ENCODE data around the gene LRRC73.
"Not testable (repeated sequence)": the region's sequence is repeated elsewhere in the genome, so short reads cannot be mapped to it uniquely, and the experiment has no call there.

Gene LRRC73, protein sequence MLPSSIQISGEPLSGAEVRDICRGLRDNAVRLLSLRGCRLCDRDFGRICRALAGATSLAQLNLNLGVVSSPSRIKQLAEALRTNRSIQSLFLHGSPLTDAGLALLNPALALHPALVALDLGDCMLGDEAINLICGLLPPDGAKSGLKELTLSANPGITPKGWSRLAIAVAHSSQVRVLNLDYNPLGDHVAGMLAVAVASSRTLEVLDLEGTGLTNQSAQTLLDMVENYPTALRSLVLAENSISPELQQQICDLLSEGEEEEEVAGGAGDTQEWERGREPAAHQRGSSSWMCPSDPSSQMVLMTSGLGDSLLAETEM

DNA sequence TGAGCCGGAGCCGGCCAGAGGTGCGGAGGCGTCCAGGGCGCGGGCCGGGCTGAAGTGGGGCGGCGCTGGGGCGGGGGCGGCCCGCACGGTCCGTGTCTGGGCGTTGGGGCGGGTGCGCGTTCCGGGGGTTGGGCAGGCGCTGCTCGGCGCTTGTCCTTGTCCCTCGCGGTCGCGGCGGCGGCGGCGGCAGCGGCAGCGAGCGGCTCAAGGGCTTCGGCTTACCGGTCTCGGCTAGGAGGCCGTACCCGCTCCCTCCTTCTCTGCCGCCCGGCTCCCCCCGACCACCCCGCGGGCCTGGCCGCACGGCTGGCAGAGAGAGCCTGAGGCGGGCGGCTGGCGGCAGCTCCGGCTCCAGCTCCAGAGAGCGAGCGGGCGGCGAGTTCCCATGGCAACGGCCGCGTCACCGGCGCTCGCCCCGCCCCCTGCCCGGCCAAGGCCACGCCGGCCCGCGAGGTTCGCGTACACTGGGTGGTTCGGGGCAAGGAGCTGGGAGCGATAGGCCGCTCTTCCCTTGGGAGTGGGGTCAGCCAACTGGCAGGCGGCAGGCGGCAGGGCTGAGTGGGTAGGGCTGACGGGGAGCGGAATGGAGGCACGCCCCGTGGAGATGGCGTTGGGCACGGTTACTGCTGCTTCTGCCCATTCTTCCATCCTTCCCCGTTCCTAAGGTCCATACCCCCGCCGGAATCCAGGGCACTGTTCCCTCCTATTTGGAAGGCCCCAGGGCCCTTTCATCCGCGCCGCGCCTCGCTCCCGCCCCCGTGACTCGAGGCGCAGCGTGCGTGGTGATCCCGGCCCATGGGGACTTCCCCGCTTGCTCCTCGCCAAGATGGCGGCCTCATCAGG, at the start of gene LRRC73:
Gene LRRC73, minus strand, starts transcription at position 363 of the 843 bp plus-strand sequence. CDS start 561 bp downstream, outside the sequence.
- peak; percentile 82 for DNase-seq

DNA sequence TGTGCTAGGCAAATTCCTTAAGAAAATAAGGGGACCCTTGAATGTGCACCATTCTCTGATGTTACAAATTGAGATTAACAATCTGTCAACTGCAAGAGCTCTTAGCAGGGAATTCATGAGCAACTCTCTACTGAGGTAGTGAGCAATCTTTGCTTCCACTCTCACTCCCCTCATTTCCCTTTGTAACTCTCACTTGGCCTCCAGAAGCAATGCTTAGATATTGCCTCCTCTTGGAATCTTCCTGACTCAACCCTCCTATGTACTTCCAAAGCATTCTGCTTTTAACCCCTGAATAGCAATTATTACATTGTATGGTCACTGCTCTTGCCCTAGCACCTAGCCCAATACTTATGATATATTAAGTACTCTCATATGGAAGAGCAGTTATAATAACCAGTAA, 49.2 kb upstream of the LRRC73 start:
- DNase-seq: no peak

DNA sequence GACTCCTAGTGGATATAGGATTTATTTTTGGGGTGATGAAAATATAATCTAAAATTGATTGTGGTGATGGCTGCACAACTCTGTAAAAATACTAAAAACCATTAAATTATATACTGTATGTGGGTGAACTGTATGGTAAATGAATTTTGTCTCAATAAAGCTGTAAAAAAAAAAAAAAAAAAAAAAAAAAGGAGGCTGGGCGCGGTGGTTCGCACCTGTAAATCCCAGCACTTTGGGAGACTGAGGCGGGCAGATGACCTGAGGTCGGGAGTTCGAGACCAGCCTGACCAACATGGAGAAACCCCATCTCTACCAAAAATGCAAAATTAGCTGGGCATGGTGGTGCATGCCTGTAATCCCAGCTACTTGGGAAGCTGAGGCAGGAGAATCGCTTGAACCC, 47.5 kb upstream of the LRRC73 start:
- not testable (repeated sequence) for DNase-seq

DNA sequence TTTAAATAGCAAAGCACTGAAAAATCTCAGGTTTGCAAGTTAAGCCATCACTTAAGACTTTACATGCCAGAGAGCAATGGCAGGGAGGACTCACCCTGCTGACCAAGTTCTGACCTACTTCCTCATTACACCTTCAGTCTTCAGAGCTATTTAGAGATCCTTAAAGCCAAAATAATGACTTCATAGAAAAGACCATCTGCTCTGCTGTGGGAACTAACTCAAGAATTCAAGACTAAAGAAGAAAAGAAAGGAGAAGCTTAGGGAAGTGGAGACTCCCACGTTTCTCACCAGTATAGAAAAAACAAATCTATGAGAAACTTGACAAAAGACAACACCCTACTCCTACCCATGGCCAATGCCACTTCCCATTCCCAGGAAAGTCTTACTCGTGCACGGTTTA, 37.1 kb upstream of the LRRC73 start:
- no peak for DNase-seq

DNA sequence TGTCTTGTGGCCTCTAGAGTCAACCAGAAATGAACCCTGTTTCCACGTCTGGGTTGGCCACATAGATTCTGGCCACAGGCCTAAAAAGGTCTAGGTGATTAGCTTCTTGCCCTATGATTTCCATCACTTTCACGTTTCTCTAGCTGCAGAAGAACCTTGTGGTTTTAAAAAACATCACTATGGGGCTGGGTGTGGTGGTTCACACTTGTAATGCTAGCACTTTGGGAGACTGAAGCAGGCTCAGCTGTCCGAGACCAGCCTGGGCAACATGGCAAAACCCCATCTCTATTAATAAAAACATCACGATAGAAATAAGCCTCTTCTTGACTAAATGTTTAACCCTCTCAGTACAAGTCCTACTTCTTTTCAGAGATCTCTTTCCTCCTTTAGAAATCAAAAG, 34.3 kb upstream of the LRRC73 start:
- no peak for DNase-seq

DNA sequence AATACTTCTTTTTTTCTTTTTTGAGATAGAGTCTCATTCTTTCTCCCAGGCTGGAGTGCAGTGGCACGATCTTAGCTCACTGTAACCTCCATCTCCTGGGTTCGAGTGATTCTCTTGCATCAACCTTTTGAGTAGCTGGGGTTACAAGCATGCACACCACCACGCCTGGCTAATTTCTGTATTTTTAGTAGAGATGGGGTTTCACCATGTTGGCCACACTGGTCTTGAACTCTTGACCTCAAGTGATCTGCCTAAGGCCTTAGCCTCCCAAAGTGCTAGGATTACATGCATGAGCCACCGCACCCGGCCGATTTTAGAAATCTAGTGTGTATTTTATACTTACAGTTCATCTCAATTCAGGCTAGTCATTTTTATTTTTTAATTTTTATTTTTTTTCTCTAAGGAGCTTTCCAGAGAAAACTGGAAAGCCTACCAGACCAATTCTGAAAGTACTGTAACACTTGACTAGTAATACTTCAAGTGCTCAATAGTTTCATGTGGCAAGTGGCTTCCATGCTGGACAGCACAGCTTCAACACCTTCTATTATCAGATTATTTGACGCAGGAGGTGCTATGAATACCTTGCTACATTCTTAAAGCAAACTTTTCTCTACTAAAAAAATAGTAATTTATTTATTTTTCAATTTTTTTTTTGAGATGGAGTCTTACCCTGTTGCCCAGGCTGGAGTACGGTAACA, 31.8 kb upstream of the LRRC73 start:
- DNase-seq: no peak

DNA sequence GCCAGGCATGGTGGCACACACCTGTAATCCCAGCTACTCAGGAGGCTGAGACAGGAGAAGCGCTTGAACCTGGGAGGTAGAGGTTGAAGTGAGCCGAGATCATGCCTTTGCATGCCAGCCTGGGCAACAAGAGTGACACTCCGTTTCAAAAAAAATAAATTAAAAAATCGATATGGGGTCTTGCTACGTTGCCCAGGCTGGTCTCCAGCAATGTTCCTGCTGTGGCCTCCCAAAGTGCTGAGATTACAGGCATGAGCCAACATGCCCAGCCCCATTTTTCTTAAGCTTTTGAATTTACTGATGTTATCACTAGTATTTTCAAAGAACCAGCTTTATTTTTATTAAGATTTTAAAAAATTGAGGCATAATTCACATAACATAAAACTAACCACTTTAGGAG, 30.4 kb upstream of the LRRC73 start:
- no peak for DNase-seq

DNA sequence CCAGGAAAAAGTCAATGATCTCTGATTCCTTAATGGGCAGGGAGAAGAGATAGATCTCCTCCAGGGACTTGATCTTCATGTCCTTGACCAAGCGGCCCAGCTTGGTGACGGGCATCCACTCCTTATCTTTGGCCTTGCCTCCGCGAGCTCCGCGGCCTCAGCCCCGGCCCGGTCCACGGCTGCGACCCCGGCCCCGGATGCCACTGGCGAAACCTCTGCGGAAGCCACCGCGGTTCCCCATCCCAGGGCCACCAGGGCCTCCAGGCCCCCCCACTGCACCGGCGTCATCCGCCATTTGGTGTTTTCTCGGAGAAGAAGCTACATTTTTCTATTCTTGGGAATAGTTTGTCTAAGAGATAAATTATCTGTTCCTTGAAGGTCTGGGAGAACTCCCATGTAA, 29.3 kb upstream of the LRRC73 start:
- not testable (repeated sequence) for DNase-seq

DNA sequence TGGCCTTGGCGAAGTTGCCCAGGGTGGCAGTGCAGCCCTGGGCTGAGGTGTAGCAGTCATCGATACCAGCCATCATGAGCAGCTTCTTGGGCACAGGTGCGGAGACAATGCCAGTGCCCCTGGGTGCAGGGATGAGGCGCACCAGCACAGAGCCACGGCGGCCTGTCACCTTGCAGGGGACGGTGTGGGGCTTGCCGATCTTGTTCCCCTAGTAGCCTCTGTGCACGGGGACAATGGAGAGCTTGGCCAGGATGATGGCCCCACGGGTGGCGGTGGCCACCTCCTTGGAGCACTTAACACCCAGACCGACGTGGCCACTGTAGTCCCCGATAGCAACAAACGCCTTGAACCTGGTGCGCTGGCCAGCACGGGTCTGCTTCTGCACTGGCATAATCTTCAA, 28.8 kb upstream of the LRRC73 start:
- not testable (repeated sequence) for DNase-seq

DNA sequence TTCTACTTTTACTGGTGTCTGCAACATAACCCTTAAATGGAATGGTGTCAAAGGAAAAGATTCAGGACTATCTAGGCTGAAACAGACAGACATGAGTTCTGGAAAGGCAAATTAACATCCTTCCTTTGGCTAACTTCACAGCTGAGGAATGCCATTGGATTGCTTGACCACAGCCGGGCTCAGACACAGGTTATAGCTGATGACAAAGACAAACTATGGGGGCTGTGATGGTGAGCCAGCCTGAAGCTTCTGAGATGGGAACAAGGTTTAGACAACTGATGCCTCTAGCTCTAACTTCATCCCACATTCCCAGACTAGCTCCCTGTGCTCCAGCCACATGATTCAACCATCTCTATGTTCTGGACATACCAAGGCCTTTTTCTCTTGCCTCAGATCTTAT, 22.1 kb upstream of the LRRC73 start:
- DNase-seq: no peak

DNA sequence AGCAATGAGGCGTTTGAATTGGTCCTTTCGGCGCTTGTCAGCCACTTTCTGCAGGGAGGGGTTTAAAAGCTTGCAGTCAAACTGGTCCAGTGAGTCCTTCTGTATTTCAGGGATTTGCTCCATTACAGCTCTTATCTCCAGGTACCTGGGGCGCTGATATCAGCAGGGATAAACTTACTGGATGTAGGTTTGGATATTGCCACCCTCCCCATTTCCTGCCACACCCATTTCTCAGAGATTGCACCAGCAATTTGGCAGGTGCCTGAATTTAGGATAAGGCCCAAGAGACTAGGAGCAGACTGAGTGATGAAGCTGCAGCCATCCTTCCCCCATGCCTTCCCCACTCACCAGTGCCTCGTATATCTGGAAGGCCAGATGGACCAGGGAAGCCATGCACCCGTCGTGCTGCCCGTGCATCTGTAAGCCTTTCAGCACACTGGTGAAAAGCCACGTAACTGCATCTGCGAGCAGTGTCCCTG, 14.4 kb upstream of the LRRC73 start:
- DNase-seq: no peak

DNA sequence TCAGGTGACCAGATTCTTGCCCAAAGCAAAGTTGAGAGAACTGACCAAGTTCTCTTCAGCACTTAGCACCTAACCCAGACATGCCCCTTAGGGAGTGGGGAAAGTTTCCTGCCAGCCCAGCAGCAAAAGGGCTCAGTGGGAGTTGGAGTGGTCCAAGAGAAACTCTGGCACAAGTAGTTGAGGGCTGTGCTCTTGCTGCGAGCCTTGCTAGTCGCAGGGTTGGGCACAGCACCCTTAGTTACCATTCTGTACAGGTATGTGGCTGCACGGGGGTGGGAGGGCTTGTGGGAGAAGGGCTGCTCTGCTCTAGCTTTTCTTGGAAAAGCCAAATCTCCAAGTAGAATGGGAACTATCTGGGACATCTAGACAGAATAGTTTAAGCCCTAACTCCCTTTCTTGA, 13.1 kb upstream of the LRRC73 start:
- DNase-seq: no peak

DNA sequence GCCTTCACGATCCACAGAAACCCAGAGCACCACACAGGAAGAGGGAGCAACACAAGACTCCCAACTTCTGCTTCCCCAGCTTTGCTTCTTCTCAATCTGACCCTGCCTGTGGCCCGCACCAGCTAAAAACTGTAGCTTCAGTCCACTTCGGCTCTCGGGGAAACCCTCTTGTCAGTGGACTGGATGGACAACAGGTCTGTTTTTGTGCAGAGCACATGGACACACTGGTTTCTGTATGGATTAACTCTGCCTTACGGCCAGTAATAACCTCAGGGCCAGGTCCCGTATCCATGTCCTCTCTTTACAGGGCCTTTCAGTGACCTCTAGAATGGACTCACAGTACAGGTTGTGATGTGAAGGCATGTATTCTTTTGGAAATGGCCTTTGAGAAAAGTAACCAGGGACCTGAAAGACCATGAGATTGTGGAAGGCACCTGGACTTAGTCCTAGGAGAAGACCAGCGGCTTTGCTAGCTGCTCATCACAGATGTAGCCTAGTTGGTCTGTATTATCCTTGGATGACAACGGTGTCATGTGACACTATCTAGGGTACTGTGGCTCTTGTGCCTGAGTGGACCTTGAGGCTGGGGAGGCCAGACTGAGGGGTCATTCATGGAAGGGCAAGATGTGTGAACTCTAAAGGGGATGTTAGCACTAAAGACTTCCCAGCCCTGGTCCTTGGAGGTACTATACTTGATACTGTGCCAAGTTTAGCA, 12.6 kb upstream of the LRRC73 start:
- DNase-seq: no peak

DNA sequence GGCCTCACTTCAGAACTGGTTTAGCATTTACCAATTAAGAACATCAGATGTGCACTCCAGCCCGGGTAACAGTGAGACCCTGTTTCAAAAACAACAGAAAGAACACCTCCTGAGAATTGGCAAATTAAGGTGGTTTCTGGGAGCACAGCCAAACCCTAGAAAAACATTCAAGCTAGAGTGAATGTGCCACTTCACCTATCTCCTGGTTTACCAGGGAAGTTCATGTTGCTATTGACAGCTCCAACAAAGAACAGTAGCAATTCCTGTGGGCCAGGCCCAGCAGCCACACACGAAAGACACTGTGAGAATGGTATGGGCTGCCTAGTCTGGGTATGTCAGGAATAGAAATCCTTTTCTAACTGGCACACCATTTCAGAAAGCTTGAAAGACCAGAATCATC, 11.7 kb upstream of the LRRC73 start:
- no peak for DNase-seq

DNA sequence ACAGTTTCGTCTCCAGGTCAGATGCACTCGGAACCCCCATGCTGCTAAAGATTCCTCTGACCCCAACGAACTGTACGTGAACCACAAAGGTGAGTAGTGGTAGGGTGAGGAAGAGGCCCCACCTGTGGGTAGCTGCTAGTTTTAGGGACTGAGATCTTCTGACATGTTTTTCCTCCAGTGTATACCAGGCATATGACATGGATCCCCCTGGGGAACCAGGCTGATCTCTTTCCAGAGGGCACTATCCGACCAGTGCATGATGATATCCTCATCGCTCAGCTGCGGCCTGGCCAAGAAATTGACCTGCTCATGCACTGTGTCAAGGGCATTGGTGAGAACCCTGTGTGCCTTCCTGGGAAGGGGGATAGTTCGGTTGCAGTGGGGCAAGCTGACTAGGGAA, 10.0 kb upstream of the LRRC73 start:
- DNase-seq: no peak

DNA sequence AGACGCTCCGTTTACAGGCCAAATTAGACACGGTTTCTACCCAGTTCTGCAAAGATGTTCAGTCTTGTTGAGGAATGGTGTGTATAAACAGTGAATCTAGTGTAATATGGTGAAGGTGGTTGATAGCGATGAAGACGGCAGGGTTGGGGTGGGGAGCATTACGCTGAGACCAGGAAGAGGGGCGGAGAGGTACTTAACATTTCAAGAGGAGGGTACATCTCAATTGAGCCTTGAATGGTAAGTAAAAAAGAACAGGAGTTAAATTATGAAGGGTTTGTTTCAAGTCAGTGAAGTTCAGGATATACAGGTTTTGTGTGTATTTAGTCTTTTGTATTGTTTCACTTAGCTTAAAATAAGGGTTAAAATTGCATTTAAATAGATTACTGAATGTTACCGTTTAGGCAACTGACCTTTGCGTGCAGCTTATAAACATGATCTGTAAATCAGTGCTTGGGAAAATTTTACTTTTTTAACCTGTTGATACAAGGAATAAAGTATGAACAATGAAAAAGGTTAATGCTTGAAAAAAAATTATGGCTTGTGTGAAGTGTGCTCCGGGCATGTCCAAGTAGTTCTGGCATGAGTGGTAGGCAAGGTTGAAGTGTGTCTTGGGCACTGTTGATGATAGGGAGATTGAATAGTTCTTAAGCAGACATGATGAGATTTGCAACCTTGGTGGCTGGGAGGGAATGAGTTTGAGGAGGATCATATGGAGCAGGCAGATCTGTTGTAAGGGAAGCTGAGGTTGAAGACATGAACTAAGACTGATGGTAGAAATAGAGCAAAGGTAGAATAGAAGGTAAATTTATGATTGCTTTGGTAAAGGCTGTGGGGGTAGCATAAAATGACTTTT, 7.6 kb upstream of the LRRC73 start:
- DNase-seq: no peak

DNA sequence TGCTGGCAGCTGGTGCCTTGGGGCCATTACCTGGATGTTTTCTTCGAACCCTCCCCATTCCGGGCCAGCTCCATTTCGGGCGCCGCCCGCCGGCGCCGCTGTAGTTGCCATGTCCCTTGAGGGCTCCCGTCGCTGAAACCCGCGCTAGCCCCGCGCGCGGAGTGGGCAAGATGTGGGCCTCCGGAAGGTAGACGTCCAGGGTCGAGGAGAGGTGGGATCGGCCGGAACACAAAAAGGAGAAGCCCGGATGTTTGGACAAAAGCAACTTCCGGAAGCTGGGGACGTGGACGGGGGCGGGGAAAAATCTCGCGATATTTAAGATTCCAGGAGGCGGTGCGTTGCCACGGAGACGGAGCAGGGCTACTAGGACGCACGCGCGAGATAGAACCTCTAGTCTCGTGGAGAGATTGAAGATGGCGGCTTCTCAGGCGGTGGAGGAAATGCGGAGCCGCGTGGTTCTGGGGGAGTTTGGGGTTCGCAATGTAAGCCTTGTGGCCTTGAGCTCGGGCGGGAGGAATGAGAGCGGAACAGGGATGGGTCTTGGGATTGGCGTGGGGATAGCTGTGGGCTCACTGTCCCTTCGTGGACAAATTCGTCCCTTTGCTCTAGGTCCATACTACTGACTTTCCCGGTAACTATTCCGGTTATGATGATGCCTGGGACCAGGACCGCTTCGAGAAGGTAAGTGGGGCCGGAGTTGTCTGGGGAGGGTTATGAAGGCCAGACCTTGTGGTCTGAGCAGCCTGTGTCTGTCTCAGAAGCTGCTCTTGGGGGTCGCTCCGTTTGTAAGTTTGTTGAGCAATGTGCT, 6.8 kb upstream of the LRRC73 start, which contains the start of the genes POLR1C and YIPF3:
Gene POLR1C, plus strand, starts transcription at position 393 of the 808 bp plus-strand sequence. Its CDS starts 21 bp downstream, at position 414.
Gene YIPF3, minus strand, starts transcription at position 230 of the 808 bp plus-strand sequence. Its CDS starts 119 bp downstream, at position 111.
- DNase-seq: peak; percentile 97

DNA sequence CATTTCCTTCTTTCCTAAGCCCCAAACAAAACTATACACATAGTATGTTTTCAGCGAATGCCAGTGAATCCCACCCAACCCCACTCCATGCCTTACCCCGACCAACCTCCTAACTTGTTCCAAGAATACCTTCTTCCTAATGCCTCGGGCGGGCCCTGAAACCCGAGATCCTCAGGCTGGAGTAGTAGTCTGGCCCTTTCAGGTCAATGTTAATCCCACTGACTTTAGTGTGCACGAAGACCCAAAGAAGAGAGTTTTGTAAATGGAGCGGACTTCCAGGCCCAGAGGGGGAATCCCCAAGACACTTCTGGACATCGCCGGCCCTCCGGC, 6.2 kb upstream of the LRRC73 start:
- no peak for DNase-seq

DNA sequence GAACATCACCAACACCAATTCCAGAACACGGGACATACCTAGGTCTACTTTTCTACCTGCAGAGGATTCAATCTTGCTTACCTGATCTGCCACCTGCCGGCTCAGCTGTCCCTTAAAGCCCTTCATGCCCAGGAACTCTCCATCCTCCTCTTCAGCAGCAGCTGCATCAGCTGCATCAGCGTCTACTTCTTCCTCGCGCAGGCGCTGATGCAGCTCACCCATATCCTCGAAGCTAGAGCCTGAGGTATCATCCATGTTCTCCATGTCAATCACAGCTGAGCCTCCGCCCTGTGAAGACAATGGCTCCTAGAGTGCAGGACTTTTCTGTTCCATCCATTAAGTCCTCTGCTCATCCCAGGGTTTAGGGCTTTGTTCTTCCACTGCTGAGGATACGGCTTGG, 5.7 kb upstream of the LRRC73 start:
- DNase-seq: no peak

DNA sequence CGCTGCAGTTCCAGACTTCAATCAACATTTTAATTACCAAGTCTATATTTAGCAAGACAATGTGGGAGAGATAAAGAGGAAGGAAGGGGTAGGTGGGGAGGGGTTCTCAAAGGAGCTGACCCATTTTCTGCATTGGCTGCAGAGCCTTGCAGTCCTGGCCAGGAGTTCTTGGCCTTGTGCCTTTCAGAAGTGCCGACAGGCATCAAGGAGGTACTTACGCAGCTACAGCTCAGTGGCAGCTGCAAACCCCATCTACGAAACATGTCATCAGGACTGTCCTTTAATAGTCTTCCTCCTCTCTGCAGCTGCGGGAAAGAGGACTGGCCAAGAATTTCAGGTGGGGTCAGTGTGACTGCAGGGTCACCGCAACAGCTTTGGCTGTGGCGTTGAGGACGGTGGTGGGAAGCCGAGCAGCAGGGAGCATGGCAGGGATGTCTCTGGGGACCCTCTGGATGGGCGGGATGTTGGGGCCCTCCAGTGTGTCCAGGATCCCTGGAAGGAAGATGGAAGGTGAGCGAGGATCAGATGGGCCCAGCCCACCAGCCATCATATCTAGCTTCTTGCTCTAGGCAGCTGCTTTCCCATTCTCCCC, 1.8 kb upstream of the LRRC73 start:
- no peak for DNase-seq

DNA sequence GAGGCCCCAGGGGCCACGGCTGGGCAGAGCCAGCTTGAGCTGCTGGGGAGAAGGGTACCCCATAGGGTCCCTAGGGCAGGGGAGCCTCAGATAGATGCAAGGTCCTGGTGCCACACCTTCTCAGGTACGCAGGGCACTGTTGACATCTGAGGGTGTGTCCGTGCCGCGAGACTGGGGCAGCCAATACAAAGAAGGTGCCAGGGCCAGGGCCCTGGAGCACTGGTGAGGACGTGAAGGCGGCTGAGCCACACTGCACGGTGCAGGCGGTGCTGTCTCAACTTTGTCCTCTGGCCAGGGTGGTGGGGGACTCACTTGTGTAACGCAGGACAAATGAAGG, 649 bp upstream of the LRRC73 start:
- no peak for DNase-seq
